H9 (cell line): ENCODE measurements around the gene KCNMB2. TPM values are rescaled to one million over a fixed set of nuclear protein-coding genes. Genes with fewer than 3 reads are reported as not detected.

Experiments used
- DNase-seq: peaks from one replicate; pipeline ENCODE4 v3.0.0-alpha.2; 2017
- H2AFZ ChIP-seq: one replicate; pipeline ENCODE4 v1.6.1; 2013; ENCODE audit warnings: mild to moderate bottlenecking, low read length, control low read depth, moderate library complexity
- H2AK5ac ChIP-seq: 2 replicates; pipeline ENCODE4 v1.6.1; 2013; ENCODE audit warnings: low read length, control low read depth, mixed read lengths; ENCODE audit not compliant: insufficient read length
- H2BK120ac ChIP-seq: one replicate; pipeline ENCODE4 v1.6.1; 2013; ENCODE audit warnings: low read depth, mild to moderate bottlenecking, low read length, control low read depth, inconsistent platforms; ENCODE audit not compliant: poor library complexity, severe bottlenecking
- H2BK12ac ChIP-seq: 2 replicates; pipeline ENCODE4 v1.6.1; 2013; ENCODE audit warnings: low read length, control low read depth, mixed read lengths, low read depth; ENCODE audit not compliant: insufficient read length
- H2BK15ac ChIP-seq: 2 replicates; pipeline ENCODE4 v1.6.1; 2013; ENCODE audit warnings: low read depth, low read length, control low read depth
- H2BK20ac ChIP-seq: one replicate; pipeline ENCODE4 v1.6.1; 2013; ENCODE audit warnings: low read depth, mild to moderate bottlenecking, low read length, control low read depth, inconsistent platforms; ENCODE audit not compliant: poor library complexity, severe bottlenecking
- H2BK5ac ChIP-seq: 2 replicates; pipeline ENCODE4 v1.6.1; 2013; ENCODE audit warnings: low read length, control low read depth, mixed read lengths; ENCODE audit not compliant: insufficient read length
- H3K14ac ChIP-seq: 2 replicates; pipeline ENCODE4 v1.6.1; 2013; ENCODE audit warnings: low read length, control low read depth; ENCODE audit not compliant: insufficient read depth
- H3K18ac ChIP-seq: 2 replicates; pipeline ENCODE4 v1.6.1; 2013; ENCODE audit warnings: low read depth, mild to moderate bottlenecking, mixed read lengths, low read length, control low read depth; ENCODE audit not compliant: insufficient read length
- H3K23ac ChIP-seq: 2 replicates; pipeline ENCODE4 v1.6.1; 2013; ENCODE audit warnings: low read length, control low read depth, mixed read lengths, low read depth; ENCODE audit not compliant: insufficient read length
- H3K23me2 ChIP-seq: 2 replicates; pipeline ENCODE4 v1.6.1; 2013; ENCODE audit warnings: low read depth, mild to moderate bottlenecking, mixed read lengths, low read length, control low read depth; ENCODE audit not compliant: insufficient read length, poor library complexity, severe bottlenecking
- H3K27ac ChIP-seq: 2 replicates; pipeline ENCODE4 v1.5.1; 2013; ENCODE audit warnings: low read length, control low read depth, mixed read lengths, low read depth; ENCODE audit not compliant: insufficient read length
- H3K27me3 ChIP-seq: 2 replicates; pipeline ENCODE4 v1.6.1; 2013; ENCODE audit warnings: low read length, control low read depth, inconsistent platforms; ENCODE audit not compliant: insufficient read depth
- H3K4ac ChIP-seq: 2 replicates; pipeline ENCODE4 v1.6.1; 2013; ENCODE audit warnings: low read depth, mild to moderate bottlenecking, control low read depth, inconsistent platforms, low read length, moderate library complexity
- H3K4me1 ChIP-seq: 2 replicates; pipeline ENCODE4 v1.6.1; 2013; ENCODE audit warnings: low read length, control low read depth, inconsistent platforms; ENCODE audit not compliant: insufficient read depth
- H3K4me2 ChIP-seq: 2 replicates; pipeline ENCODE4 v1.6.1; 2013; ENCODE audit warnings: low read length, control low read depth, mixed read lengths; ENCODE audit not compliant: insufficient read length, insufficient read depth
- H3K56ac ChIP-seq: 2 replicates; pipeline ENCODE4 v1.6.1; 2013; ENCODE audit warnings: low read depth, mild to moderate bottlenecking, mixed read lengths, low read length, control low read depth; ENCODE audit not compliant: insufficient read length
- H3K79me1 ChIP-seq: 2 replicates; pipeline ENCODE4 v1.6.1; 2013; ENCODE audit warnings: low read depth, mild to moderate bottlenecking, moderate library complexity, low read length, control low read depth, inconsistent platforms; ENCODE audit not compliant: insufficient read depth, poor library complexity, severe bottlenecking
- H3K79me2 ChIP-seq: 2 replicates; pipeline ENCODE4 v1.6.1; 2013; ENCODE audit warnings: low read length, control low read depth, inconsistent platforms; ENCODE audit not compliant: insufficient read depth
- H3K9ac ChIP-seq: 2 replicates; pipeline ENCODE4 v1.6.1; 2013; ENCODE audit warnings: low read length, control low read depth, mixed read lengths; ENCODE audit not compliant: insufficient read length; ENCODE audit errors: extremely low read depth
- H3K9me3 ChIP-seq: one replicate; pipeline ENCODE4 v1.6.1; 2013; ENCODE audit warnings: low read depth, low read length, inconsistent platforms; ENCODE audit not compliant: control insufficient read depth
- H3T11ph ChIP-seq: one replicate; pipeline ENCODE4 v1.6.1; 2013; ENCODE audit warnings: mild to moderate bottlenecking, low read length, control low read depth, inconsistent platforms
- H4K20me1 ChIP-seq: one replicate; pipeline ENCODE4 v1.6.1; 2013; ENCODE audit not compliant: control insufficient read depth, insufficient read length, insufficient read depth
- H4K5ac ChIP-seq: 2 replicates; pipeline ENCODE4 v1.6.1; 2013; ENCODE audit warnings: low read depth, mild to moderate bottlenecking, mixed read lengths, low read length, control low read depth; ENCODE audit not compliant: insufficient read length
- H4K8ac ChIP-seq: replicated peaks from 2 replicates; pipeline ENCODE4 v1.6.1; 2013; ENCODE audit warnings: low read length, control low read depth, mixed read lengths, low read depth; ENCODE audit not compliant: insufficient read length
- H4K91ac ChIP-seq: 2 replicates; pipeline ENCODE4 v1.6.1; 2013; ENCODE audit warnings: low read depth, mild to moderate bottlenecking, moderate library complexity, mixed read lengths, low read length, control low read depth; ENCODE audit not compliant: insufficient read length
- H3K27ac Mint-ChIP-seq, 3 experiments: 2 replicates in 2 of 3; 3 replicates in 1 of 3; pipeline ENCODE4 v1.8.0; 2020 to 2021; ENCODE audit warnings: mixed read lengths in 3 of 3, mild to moderate bottlenecking in 1 of 3, moderate library complexity in 1 of 3
- H3K27me3 Mint-ChIP-seq: 2 replicates; pipeline ENCODE4 v1.8.0; 2021; ENCODE audit warnings: low read depth, mild to moderate bottlenecking, moderate library complexity, mixed read lengths
- H3K36me3 Mint-ChIP-seq, 3 experiments: 2 replicates in 2 of 3; 3 replicates in 1 of 3; pipeline ENCODE4 v1.8.0; 2020 to 2021; ENCODE audit warnings: low read depth in 3 of 3, mixed read lengths in 3 of 3; ENCODE audit not compliant: insufficient read depth in 1 of 3
- H3K4me1 Mint-ChIP-seq, 2 experiments: 2 replicates each; pipeline ENCODE4 v1.8.0; 2020; ENCODE audit warnings: mixed read lengths in 2 of 2
- H3K4me3 Mint-ChIP-seq, 2 experiments: 2 replicates in 1 of 2; 3 replicates in 1 of 2; pipeline ENCODE4 v1.8.0; 2020 to 2021; ENCODE audit warnings: mild to moderate bottlenecking in 2 of 2, mixed read lengths in 2 of 2, moderate library complexity in 1 of 2
- H3K9me3 Mint-ChIP-seq, 2 experiments: 2 replicates in 1 of 2; 3 replicates in 1 of 2; pipeline ENCODE4 v1.8.0; 2020; ENCODE audit warnings: mild to moderate bottlenecking in 2 of 2, mixed read lengths in 2 of 2, moderate library complexity in 1 of 2
- CTCF ChIP-seq: fragments of 200-600 bp; sonication (generic); conservative IDR thresholded peaks from 3 replicates; pipeline ENCODE4 v1.8.0; 2021; ENCODE audit warnings: antibody characterized with exemption, mild to moderate bottlenecking
- total RNA-seq: library from RNA; stranded (reverse); gene quantifications from 2 replicates; pipeline ENCODE4 v1.2.1, GENCODE V29; 2021

The KCNMB2 gene
- total RNA-seq, 1 experiment from 2014 or later = not detected

DNA sequence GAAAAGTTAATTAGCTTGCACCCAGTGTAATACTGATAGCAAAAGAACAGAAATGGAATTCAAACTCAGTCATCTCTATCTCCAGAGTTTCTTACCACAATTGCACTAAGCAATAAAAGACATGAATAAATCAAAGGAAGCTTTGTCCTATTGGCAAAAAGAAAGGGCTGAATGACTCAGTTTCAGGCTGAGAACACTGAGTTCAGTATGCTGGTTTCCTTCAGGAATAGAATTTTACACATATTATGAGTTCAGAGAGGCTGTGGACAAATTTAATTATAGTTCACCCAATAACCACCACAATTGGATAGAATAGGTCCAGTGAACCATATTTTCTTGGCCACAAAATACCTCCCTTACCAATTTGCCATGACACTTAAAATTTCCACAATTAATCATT is 249.7 kb downstream of the KCNMB2 start:
- Histone ChIP-seq H2BK15ac (no peak overlapping the region), H3K14ac (no peak overlapping the region), H3K27ac (no peak overlapping the region), H3K56ac (no peak overlapping the region), H3K4ac (no peak overlapping the region), H2BK120ac (no peak overlapping the region), H2AK5ac (no peak overlapping the region), H3K79me1 (no peaks in the 10 kb centered on the region), H3K4me2 (no peak overlapping the region), H2BK12ac (no peak overlapping the region), H3K18ac (no peak overlapping the region), H2BK20ac (no peak overlapping the region), H2AFZ (no peak overlapping the region), H3K79me2 (no peaks in the 10 kb centered on the region), H3T11ph (no peak overlapping the region), H2BK5ac (no peak overlapping the region), H3K23ac (no peak overlapping the region), H4K8ac (no peak overlapping the region), H3K9me3 (no peaks in the 10 kb centered on the region), H4K5ac (no peak overlapping the region), H3K27me3 (no peaks in the 10 kb centered on the region), H3K23me2 (no peaks in the 10 kb centered on the region), H4K20me1 (no peaks in the 10 kb centered on the region), H4K91ac (no peak overlapping the region), H3K4me1 (no peaks in the 10 kb centered on the region), H3K9ac (no peak overlapping the region)
- Mint-ChIP-seq H3K27me3 (no peaks in the 10 kb centered on the region), H3K4me1 (no peaks in the 10 kb centered on the region), H3K36me3 (no peaks in the 10 kb centered on the region), H3K4me3 (no peak overlapping the region), H3K9me3 (no peaks in the 10 kb centered on the region), H3K27ac (no peak overlapping the region)
- no peak for DNase-seq
- TF ChIP-seq CTCF = no peak
